Stromal cell of bone marrow (primary cell): Measurements from ENCODE around the gene MGME1.
"Not testable (repeated sequence)": the region's sequence is repeated elsewhere in the genome, so short reads cannot be mapped to it uniquely, and the experiment has no call there.

Source experiments
- DNase-seq: peaks from one replicate; pipeline ENCODE4 v3.0.0-alpha.2; 2012; ENCODE audit warnings: low read depth

MGME1 gene

GRCh38 chr20:18020931-18021330, 52.1 kb downstream of the MGME1 start:
- no peak for DNase-seq

GRCh38 chr20:18024606-18025127, 55.8 kb downstream of the MGME1 start:
- DNase-seq: no peak

GRCh38 chr20:18027011-18027410, 58.2 kb downstream of the MGME1 start:
- DNase-seq: not testable (repeated sequence)

GRCh38 chr20:18030020-18030419, 61.2 kb downstream of the MGME1 start:
- DNase-seq: no peak

GRCh38 chr20:18031050-18031449, 62.2 kb downstream of the MGME1 start:
- no peak for DNase-seq

- no peak for DNase-seq
Measured at GRCh38 chr20:18031888-18032509, 63.2 kb downstream of the MGME1 start.

GRCh38 chr20:18032977-18033892, 64.4 kb downstream of the MGME1 start:
- DNase-seq: no peak

GRCh38 chr20:18034039-18034438, 65.2 kb downstream of the MGME1 start:
- DNase-seq: no peak

GRCh38 chr20:18039063-18039462, 70.2 kb downstream of the MGME1 start:
- no peak for DNase-seq
